Osteoblast (primary cell): ENCODE data around the gene TPRN. TPM values are rescaled to one million over a fixed set of nuclear protein-coding genes. Genes with fewer than 3 reads are reported as not detected.
A peak's percentile ranks its signal among the peaks of the same experiment; 100 is the strongest.

Experiments
- DNase-seq: peaks from one replicate; pipeline ENCODE4 v3.0.0; 2011; ENCODE audit warnings: low spot score, mixed read lengths; ENCODE audit not compliant: insufficient read length; ENCODE audit errors: missing footprints
- H2AFZ ChIP-seq: 2 replicates; pipeline ENCODE4 v1.6.0; 2011; ENCODE audit warnings: mild to moderate bottlenecking, low read length
- H3K27ac ChIP-seq: 2 replicates; pipeline ENCODE4 v1.5.1; 2011; ENCODE audit warnings: mild to moderate bottlenecking, low read depth, low read length, moderate library complexity
- H3K27me3 ChIP-seq: 2 replicates; pipeline ENCODE4 v1.6.0; 2012; ENCODE audit warnings: mild to moderate bottlenecking, control low read depth, inconsistent platforms, low read length, moderate library complexity; ENCODE audit not compliant: insufficient read depth
- H3K36me3 ChIP-seq: 2 replicates; pipeline ENCODE4 v1.5.1; 2011; ENCODE audit warnings: mild to moderate bottlenecking, low read length, control low read depth, moderate library complexity; ENCODE audit not compliant: insufficient read depth
- H3K4me1 ChIP-seq: 2 replicates; pipeline ENCODE4 v1.5.1; 2011; ENCODE audit warnings: mild to moderate bottlenecking, low read length, control low read depth, moderate library complexity; ENCODE audit not compliant: insufficient read depth
- H3K4me2 ChIP-seq: 2 replicates; pipeline ENCODE4 v1.6.0; 2011; ENCODE audit warnings: mild to moderate bottlenecking, low read length; ENCODE audit not compliant: insufficient read depth
- H3K4me3 ChIP-seq: fragments of 200-600 bp; sonication (generic); 3 replicates; pipeline ENCODE4 v1.5.1; 2012; ENCODE audit warnings: mild to moderate bottlenecking, low read length, inconsistent platforms; ENCODE audit not compliant: insufficient read depth
- H3K79me2 ChIP-seq: 2 replicates; pipeline ENCODE4 v1.6.0; 2012; ENCODE audit warnings: mild to moderate bottlenecking, low read length, control low read depth, inconsistent platforms; ENCODE audit not compliant: insufficient read depth
- H3K9me3 ChIP-seq: 2 replicates; pipeline ENCODE4 v1.5.1; 2011; ENCODE audit warnings: low read depth, low read length, control low read depth
- H4K20me1 ChIP-seq: 2 replicates; pipeline ENCODE4 v1.6.0; 2012; ENCODE audit warnings: mild to moderate bottlenecking, low read length, control low read depth; ENCODE audit not compliant: insufficient read depth
- total RNA-seq: library from RNA; depleted of rRNA; stranded (reverse); fragments of >200 nt; gene quantifications from 2 replicates; pipeline ENCODE4 v1.2.3, GENCODE V29; 2012
- TF ChIP-seq, protein P1 (sequence below): IDR thresholded peaks from 2 replicates; pipeline ENCODE4 v1.5.1; 2011; ENCODE audit warnings: mild to moderate bottlenecking, low read depth, low read length, moderate library complexity; ENCODE audit errors: extremely low read depth

TPRN gene, protein sequence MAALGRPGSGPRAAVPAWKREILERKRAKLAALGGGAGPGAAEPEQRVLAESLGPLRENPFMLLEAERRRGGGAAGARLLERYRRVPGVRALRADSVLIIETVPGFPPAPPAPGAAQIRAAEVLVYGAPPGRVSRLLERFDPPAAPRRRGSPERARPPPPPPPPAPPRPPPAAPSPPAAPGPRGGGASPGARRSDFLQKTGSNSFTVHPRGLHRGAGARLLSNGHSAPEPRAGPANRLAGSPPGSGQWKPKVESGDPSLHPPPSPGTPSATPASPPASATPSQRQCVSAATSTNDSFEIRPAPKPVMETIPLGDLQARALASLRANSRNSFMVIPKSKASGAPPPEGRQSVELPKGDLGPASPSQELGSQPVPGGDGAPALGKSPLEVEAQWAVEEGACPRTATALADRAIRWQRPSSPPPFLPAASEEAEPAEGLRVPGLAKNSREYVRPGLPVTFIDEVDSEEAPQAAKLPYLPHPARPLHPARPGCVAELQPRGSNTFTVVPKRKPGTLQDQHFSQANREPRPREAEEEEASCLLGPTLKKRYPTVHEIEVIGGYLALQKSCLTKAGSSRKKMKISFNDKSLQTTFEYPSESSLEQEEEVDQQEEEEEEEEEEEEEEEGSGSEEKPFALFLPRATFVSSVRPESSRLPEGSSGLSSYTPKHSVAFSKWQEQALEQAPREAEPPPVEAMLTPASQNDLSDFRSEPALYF
- 9.7 and 10.5 TPM in 2 replicates for total RNA-seq

DNA sequence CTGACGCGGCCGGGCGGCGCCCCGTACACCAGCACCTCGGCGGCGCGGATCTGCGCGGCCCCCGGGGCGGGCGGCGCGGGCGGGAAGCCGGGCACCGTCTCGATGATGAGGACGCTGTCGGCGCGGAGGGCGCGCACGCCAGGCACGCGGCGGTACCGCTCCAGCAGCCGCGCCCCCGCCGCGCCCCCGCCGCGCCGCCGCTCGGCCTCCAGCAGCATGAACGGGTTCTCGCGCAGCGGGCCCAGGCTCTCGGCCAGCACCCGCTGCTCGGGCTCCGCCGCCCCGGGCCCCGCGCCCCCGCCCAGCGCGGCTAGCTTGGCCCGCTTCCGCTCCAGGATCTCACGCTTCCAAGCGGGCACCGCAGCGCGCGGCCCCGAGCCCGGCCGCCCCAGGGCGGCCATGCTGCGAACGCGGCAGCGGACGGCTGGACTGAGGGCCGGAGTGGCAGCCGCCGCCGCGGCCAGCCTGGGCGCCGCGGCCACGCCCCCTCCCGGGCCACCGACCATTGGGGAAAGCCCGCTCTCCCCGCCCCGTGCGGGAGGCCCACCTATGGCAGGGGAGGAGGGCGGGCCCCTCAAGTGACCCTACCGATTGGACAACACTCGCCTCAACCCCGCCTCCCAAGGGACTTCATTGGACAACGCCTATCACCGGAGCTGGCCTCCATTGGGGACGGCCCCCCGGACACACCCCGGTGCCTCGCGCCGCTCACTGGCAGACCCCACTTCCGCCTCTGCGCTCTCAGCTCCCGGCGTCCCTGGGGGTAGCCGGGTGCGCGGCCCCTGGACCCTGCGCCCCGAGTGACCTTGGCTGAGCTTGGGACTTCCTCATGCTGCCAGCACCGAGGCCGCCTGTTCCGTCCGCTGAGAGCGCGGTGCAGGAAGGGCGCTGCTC lies at the start of gene TPRN:
TPRN (minus strand) TSS at position 431 of the 894 bp plus-strand sequence; CDS start at position 401, 30 bp downstream.
- Histone ChIP-seq H3K27me3 (no peaks in the 10 kb centered on the region), H2AFZ (peak within 1 kb of the TSS; percentile 78), H3K4me3 (peak within 1 kb of the TSS; percentile 87), H4K20me1 (peaks cover 33% of the 10 kb centered on the region), H3K79me2 (peaks cover 76% of the 10 kb centered on the region), H3K27ac (peak within 1 kb of the TSS; percentile 28), H3K9me3 (no peaks in the 10 kb centered on the region), H3K4me2 (peak within 1 kb of the TSS; percentile 86), H3K36me3 (no peaks in the 10 kb centered on the region), H3K4me1 (peaks cover 34% of the 10 kb centered on the region)
- TF ChIP-seq, protein P1, sequence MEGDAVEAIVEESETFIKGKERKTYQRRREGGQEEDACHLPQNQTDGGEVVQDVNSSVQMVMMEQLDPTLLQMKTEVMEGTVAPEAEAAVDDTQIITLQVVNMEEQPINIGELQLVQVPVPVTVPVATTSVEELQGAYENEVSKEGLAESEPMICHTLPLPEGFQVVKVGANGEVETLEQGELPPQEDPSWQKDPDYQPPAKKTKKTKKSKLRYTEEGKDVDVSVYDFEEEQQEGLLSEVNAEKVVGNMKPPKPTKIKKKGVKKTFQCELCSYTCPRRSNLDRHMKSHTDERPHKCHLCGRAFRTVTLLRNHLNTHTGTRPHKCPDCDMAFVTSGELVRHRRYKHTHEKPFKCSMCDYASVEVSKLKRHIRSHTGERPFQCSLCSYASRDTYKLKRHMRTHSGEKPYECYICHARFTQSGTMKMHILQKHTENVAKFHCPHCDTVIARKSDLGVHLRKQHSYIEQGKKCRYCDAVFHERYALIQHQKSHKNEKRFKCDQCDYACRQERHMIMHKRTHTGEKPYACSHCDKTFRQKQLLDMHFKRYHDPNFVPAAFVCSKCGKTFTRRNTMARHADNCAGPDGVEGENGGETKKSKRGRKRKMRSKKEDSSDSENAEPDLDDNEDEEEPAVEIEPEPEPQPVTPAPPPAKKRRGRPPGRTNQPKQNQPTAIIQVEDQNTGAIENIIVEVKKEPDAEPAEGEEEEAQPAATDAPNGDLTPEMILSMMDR: no peak
- peak; percentile 100 for DNase-seq

DNA sequence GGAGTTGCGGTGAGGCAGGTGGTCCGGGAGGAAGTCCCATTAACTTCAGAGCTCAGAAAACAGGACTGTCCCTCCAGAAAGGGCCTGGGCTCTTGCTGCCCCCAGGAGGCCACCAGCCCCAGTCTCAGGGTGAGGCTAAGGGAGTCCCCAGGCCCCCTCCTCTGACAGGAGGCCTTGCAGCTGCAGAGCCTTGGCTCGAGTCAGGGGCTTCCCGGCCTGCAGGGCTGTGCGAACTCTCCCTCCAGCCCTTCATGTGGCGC lies 47.3 kb upstream of the TPRN start:
- no peaks in the 10 kb centered on the region for H3K4me1 ChIP-seq
- H2AFZ ChIP-seq: no peak overlapping the region
- H3K27ac ChIP-seq: no peak overlapping the region
- peaks cover 5% of the 10 kb centered on the region for H3K27me3 ChIP-seq
- DNase-seq: peak; percentile 50
- H3K36me3 ChIP-seq: peaks cover 9% of the 10 kb centered on the region
- no peak overlapping the region for H3K4me2 ChIP-seq
- H3K79me2 ChIP-seq: peaks cover 10% of the 10 kb centered on the region
- TF ChIP-seq, protein P1: no peak
- no peaks in the 10 kb centered on the region for H3K9me3 ChIP-seq
- peaks cover 18% of the 10 kb centered on the region for H4K20me1 ChIP-seq
- H3K4me3 ChIP-seq: no peak overlapping the region

DNA sequence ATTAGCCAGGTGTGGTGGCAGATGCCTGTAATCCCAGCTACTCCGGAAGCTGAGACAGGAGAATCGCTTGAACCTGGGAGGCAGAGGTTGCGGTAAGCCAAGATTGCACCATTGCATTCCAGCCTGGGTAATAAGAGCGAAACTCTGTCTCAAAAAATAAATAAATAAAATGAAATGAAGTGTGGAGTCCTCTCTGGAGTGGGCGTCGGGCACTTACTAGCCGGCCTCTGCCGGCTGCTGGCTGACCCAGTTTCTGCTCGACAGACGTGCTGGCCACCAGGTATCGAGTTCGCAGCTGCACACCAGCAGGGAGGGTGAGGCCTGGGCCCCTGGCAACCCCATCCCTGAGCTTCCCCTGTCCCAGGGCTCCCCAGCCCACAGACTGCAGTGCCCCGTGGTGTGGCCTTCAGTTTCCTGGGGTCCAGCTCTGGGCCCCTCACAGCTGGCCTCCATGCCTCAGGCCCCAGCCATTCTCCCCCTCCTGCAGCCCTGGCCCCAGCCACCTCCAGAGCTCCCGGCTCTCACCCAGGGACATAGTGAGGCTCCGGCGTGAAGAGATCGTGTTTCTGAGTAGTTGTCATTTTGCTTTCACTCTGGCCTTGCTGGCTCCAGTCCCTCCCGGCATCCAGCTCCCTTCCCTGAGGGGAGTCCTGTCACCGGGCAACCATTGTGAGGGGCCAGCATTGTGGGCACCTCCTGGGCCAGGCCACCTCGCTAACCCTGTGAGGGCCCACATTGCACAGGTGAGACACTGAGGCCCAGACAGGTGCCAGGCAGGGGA lies 46.8 kb upstream of the TPRN start:
- TF ChIP-seq, protein P1: no peak
- H2AFZ ChIP-seq: no peak overlapping the region
- no peak overlapping the region for H3K27ac ChIP-seq
- peaks cover 24% of the 10 kb centered on the region for H4K20me1 ChIP-seq
- peak; percentile 83 for DNase-seq
- H3K27me3 ChIP-seq: peaks cover 5% of the 10 kb centered on the region
- no peaks in the 10 kb centered on the region for H3K9me3 ChIP-seq
- peaks cover 15% of the 10 kb centered on the region for H3K79me2 ChIP-seq
- peak overlapping the region; percentile 37 for H3K4me3 ChIP-seq
- H3K4me1 ChIP-seq: peaks cover 5% of the 10 kb centered on the region
- H3K4me2 ChIP-seq: peak overlapping the region; percentile 32
- peaks cover 14% of the 10 kb centered on the region for H3K36me3 ChIP-seq
